ENCODE results near the gene YKT6.
"Not testable (repeated sequence)": the region's sequence is repeated elsewhere in the genome, so short reads cannot be mapped to it uniquely, and the experiment has no call there.

Gene YKT6

GRCh38 chr7:44194069-44194468 lies 6.7 kb upstream of the YKT6 start:
- no peak for DNase-seq (ENCODE audit: low spot score)

DNA sequence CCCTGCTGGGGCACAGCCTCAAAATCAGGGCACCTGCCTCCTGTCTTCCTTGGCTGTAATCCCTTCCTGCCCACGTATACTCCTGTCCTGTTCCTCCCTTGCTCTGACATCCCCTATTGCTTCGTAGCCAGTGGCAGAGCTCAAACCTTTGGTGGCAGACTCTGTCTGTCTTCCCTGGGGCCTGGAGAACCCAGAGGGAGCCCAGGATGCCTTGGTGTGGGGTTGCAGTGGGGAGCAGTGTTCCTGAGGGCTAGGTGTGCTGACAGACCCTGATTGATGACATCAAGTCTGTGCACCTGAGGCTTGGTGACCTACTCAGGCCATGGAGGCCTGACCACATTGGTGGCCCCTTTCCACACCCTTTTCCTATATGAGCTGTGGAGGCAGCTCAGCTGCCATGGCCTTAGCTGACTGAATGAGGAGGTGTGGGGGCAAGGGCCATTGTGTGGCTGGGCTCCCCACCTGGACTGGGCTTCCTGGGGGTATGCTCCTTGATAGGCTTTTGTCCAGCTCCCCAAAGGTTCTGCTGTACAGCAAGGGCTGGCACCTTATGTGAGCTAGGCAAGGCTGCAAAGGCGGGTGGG lies 6.1 kb upstream of the YKT6 start:
- no peak for DNase-seq (ENCODE audit: low spot score)

DNA sequence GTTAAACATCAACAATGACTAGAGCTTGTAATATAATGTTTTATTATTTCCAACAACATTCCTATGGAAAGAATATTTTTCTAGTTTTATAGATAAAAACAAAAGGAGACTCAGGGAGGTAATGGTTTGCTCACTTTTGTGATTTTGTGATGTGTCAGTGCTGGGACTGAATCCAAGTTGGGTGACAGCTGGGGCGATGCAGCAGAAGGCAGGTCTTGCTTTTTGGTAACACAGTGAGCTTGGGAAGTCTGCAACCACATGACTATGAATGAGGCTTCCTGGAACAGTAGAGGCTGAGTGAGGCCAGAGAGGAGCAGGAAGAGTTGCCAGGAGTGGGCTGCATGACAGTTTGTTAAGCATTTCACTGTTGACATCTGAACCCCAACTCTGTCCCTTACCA lies 4.9 kb upstream of the YKT6 start:
- no peak for DNase-seq (ENCODE audit: low spot score)

DNA sequence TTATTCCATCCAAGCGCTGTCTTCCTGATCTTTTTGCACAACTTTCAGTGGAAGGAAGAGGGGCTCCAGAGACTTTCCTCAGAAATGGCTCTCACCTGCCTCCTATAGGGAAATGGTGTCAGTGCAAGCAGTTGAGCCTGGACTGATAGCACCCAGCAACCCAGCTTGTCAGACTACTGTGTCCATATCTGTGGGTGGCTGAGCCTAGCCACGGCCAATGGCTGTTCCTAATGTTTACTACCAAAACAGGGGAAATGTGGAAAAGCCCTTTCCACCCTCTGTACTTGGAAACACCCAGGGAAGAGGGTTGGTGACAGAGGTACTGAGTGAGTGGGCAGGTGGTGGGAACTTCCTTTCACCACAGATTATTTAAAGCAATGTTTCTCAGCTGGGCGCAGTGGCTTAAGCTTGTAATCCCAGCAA lies 4.3 kb upstream of the YKT6 start:
- peak; percentile 65 for DNase-seq (ENCODE audit: low spot score)

DNA sequence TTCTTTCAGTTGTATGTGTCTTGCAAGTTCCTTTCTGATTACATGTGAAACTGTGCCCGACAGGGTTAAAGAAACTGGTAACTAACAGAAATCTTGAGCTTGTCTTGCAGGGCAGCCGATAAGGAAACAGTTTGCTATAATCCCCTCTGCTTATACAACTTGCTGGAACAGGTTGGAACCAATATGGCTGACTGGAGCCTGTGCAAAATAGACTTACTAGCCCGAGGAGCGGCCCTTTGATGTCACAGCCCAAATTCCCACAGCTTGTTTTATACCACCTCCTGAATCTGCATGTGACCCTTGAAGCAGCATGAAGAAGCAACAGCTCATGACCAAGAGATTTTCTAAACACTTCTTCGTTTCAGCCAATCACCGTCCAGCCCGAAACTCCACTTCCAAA lies 3.3 kb upstream of the YKT6 start:
- DNase-seq (ENCODE audit: low spot score): no peak

DNA sequence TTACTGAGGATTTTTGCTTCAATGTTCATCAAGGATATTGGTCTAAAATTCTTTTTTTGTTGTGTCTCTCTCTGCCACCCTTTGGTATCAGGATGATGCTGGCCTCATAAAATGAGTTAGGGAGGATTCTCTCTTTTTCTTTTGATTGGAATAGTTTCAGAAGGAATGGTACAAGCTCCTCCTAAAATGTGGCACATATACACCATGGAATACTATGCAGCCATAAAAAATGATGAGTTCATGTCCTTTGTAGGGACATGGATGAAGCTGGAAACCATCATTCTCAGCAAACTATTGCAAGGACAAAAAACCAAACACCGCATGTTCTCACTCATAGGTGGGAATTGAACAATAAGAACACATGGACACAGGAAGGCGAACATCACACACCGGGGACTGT lies 615 bp upstream of the YKT6 start:
- not testable (repeated sequence) for DNase-seq (ENCODE audit: low spot score)

DNA sequence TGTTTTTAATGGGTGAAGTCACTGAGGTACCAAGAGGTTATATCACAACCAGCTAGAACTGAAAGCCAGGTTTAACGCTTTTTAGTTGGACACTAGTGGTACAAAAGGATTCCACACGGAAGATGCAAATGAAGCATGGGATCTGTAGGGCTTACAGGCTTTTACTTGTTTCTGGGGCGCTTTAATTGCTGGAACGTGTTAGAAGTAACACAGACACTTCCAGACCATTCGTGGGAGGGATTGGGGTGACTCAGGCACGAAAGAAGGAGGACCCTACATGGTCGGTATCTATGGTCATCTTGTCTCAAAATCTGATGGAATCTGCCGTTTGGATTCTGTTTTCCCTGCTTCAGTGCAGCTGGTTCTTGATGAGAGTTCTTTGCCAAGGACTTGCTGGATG lies 1.0 kb downstream of the YKT6 start:
- no peak for DNase-seq (ENCODE audit: low spot score)

DNA sequence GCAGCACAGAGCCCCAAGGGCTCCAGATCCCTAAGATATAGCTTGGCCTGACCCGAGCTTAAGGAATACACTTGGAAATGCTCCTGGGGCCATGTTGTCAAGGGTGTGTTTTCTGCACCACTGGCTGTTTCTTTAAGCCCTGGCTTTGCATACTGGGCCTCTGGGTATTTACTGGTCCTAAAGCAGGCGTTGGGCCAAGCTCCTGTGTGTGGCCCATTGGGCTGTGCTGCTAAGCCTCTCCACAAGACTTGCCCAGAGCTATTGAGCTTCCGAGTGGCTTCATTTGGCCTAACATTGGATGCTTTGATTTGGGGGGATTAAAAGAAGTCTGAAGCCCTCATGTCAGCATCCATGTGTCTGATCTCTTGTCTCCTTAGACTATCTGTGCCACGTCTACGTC lies 5.2 kb downstream of the YKT6 start:
- no peak for DNase-seq (ENCODE audit: low spot score)

- no peak for DNase-seq (ENCODE audit: low spot score)
Measured at GRCh38 chr7:44208085-44208484, 7.3 kb downstream of the YKT6 start.

- no peak for DNase-seq (ENCODE audit: low spot score)
Measured at GRCh38 chr7:44210107-44210506, 9.3 kb downstream of the YKT6 start.

GRCh38 chr7:44211126-44211675 lies 10.4 kb downstream of the YKT6 start:
- no peak for DNase-seq (ENCODE audit: low spot score)

- DNase-seq (ENCODE audit: low spot score): no peak
Measured at GRCh38 chr7:44212018-44212417, 11.2 kb downstream of the YKT6 start.

GRCh38 chr7:44212581-44213184 lies 11.9 kb downstream of the YKT6 start:
- no peak for DNase-seq (ENCODE audit: low spot score)

- DNase-seq (ENCODE audit: low spot score): no peak
Measured at GRCh38 chr7:44213206-44213876, 12.6 kb downstream of the YKT6 start.

- DNase-seq (ENCODE audit: low spot score): peak; percentile 60
Measured at GRCh38 chr7:44213877-44214388, 13.2 kb downstream of the YKT6 start.

- no peak for DNase-seq (ENCODE audit: low spot score)
Measured at GRCh38 chr7:44215531-44215930, 14.8 kb downstream of the YKT6 start.

- DNase-seq (ENCODE audit: low spot score): no peak
Measured at GRCh38 chr7:44216019-44216418, 15.2 kb downstream of the YKT6 start.

DNA sequence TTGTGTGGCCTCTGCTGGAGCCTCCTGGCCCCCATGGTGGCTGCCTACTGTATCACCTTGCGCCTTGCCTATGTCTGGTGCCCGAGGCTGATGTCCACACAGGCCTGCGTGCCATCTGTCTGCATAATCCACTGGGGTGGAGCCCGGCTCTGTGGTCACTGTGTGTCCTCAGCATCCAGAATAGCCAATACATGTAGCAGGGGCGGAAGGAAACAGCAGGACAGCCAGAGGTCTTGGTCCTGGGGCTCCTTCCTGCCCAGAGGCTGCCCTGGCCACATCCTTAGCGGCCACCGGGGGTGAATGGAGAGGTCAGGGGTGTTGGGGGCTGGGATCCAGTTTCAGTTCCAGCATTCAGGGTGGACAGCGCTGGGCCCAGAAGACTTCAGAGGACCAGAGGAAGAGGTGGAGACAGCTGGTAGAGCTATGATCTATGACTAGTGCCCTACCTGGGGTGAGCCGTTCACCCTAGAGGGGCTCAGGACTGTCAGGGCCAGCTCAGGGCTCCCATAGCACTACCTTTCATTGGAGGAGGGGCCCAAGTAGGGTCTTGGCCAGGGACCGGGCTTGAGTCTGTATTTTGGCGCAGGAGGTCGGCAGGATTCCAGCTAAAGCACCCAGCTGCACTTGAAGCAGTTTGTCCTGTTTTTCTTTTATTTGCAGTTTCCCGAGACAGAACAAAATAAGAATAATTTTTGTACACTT lies 15.9 kb downstream of the YKT6 start:
- DNase-seq (ENCODE audit: low spot score): no peak

GRCh38 chr7:44217223-44217714 lies 16.5 kb downstream of the YKT6 start:
- no peak for DNase-seq (ENCODE audit: low spot score)

- DNase-seq (ENCODE audit: low spot score): no peak
Measured at GRCh38 chr7:44217852-44218402, 17.1 kb downstream of the YKT6 start.

GRCh38 chr7:44218418-44219201 lies 17.8 kb downstream of the YKT6 start:
- no peak for DNase-seq (ENCODE audit: low spot score)
